ENCODE data around the gene AMDHD2. TPM values are rescaled to one million over a fixed set of nuclear protein-coding genes. Genes with fewer than 3 reads are reported as not detected.

Gene AMDHD2
- total and polyA plus RNA-seq, 2 of the 8 experiments (the other 6 are each of a cell fraction or from before 2014, with no cell fraction given) = 43.0 to 54.6 TPM

- Histone ChIP-seq H4K8ac (ENCODE audit: extremely low read depth, insufficient read depth, low read length) (no peak overlapping the region), H3K4me3 (ENCODE audit: extremely low read depth in 1 of 4, insufficient read depth in 2 of 4, low read depth in 3 of 4, low read length in 4 of 4) (no peak overlapping the region; a peak in 1 of 8 replicates), H3K9ac (replicated peaks in 1 of 4; ENCODE audit: extremely low read depth in 1 of 4, low read depth in 3 of 4, low read length in 3 of 4) (no peak overlapping the region), H3K23ac (ENCODE audit: insufficient read length) (no peak overlapping the region), H3K79me1 (ENCODE audit: low read depth, low read length) (no peaks in the 10 kb centered on the region), H3K79me2 (ENCODE audit: control insufficient read depth in 1 of 2, insufficient read depth in 2 of 2, low read length in 2 of 2) (no peaks in the 10 kb centered on the region), H3K14ac (ENCODE audit: insufficient read length) (no peak overlapping the region), H2AFZ (ENCODE audit: low read length) (no peak overlapping the region), H2BK12ac (ENCODE audit: low read depth, low read length) (no peak overlapping the region), H3K27ac (ENCODE audit: low read depth, low read length) (no peak overlapping the region), H2BK20ac (ENCODE audit: low read length) (no peak overlapping the region), H4K20me1 (replicated peaks in 1 of 2; ENCODE audit: control insufficient read depth in 1 of 2, insufficient read depth in 2 of 2, low read length in 2 of 2) (peaks cover 0 to 17% of the 10 kb centered on the region in 2 experiments), H4K5ac (ENCODE audit: insufficient read length, low read depth, low read length) (no peak overlapping the region), H2BK120ac (replicated peaks; ENCODE audit: low read depth, low read length) (no peak overlapping the region), H3K4ac (replicated peaks; ENCODE audit: insufficient read length, low read depth, low read length) (no peak overlapping the region), H3K27me3 (replicated peaks in 1 of 4; ENCODE audit: control insufficient read depth in 3 of 4, extremely low read depth in 1 of 4, insufficient read depth in 3 of 4, low read length in 3 of 4) (no peaks in the 10 kb centered on the region), H3K4me1 (replicated peaks in 1 of 4; ENCODE audit: control insufficient read depth in 3 of 4, insufficient read depth in 4 of 4, low read length in 3 of 4) (peaks cover 0 to 9% (median 7%) of the 10 kb centered on the region in 4 experiments; a peak in 4 of 7 replicates), H3K23me2 (ENCODE audit: low read depth, low read length) (peaks cover 14% of the 10 kb centered on the region), H3K4me2 (ENCODE audit: insufficient read depth in 1 of 2, low read depth in 2 of 2, low read length in 2 of 2) (no peak overlapping the region; a peak in 1 of 4 replicates), H3K36me3 (ENCODE audit: control insufficient read depth in 2 of 4, insufficient read depth in 4 of 4, low read length in 3 of 4) (peaks cover 3 to 20% (median 7%) of the 10 kb centered on the region in 4 experiments; a peak in 6 of 8 replicates), H3K56ac (replicated peaks; ENCODE audit: insufficient read length, low read depth, low read length) (no peak overlapping the region), H2AK5ac (ENCODE audit: low read depth, low read length) (no peak overlapping the region), H4K91ac (replicated peaks; ENCODE audit: insufficient read length, low read length) (no peak overlapping the region), H2BK5ac (ENCODE audit: low read depth, low read length) (peak overlapping the region; percentile 84; the same call in 1 of the 2 replicates), H2BK15ac (ENCODE audit: low read length) (no peak overlapping the region), H3K18ac (ENCODE audit: extremely low read depth, low read length) (no peak overlapping the region), H3K9me3 (ENCODE audit: insufficient read depth in 2 of 2, low read depth in 1 of 2, low read length in 1 of 2) (no peaks in the 10 kb centered on the region)
- ChIA-PET POLR2A (ENCODE audit: partially characterized antibody) (interaction anchor here (1.0 to 5.6 kb wide), 7 partner anchors 9 to 376 kb away, joined by 3 to 108 read pairs (median 4); partner anchors contain the start of genes AMDHD2, ATP6V0C and TBC1D24), CTCF (ENCODE audit: partially characterized antibody) (interaction anchor here (0.7 to 1.1 kb wide), 3 partner anchors 8 to 29 kb away, joined by 3 to 4 read pairs (median 3); no protein-coding TSS in a partner anchor)
- WGBS, 2 experiments (ENCODE audit: extremely low coverage in 1 of 2, insufficient coverage in 1 of 2, insufficient read length in 1 of 2, insufficient replicate concordance in 2 of 2, low coverage in 1 of 2, low lambda C conversion rate in 2 of 2, missing lambda C conversion rate in 1 of 2) = 87% methylated on average over 15 of the region's 15 CpGs; no CpG with 5 or more reads in 1 of the 2 experiments
- FAIRE-seq (no peak), DNase-seq (ENCODE audit: low read depth in 1 of 2, low spot score in 2 of 2) (no peak)
- TF ChIP-seq POLR2A (IDR thresholded peaks at IDR 0.05; ENCODE audit: control extremely low read depth in 1 of 2, low read depth in 2 of 2, low read length in 2 of 2) (0 out of 3 replicates have a peak, but pooled peaks of 1 of the 2 experiments have one; percentile 24), HDAC2 (IDR thresholded peaks at IDR 0.05; ENCODE audit: borderline replicate concordance in 1 of 2, low read depth in 2 of 2, low read length in 2 of 2) (no peak)
These were observed 9.9 kb downstream of the AMDHD2 start for GRCh38 chr16:2529961-2530628.

Data from H1 (cell line).